Transverse colon (tissue), 4 donors: Measurements from ENCODE around the gene PHAF1. TPM values are rescaled to one million over a fixed set of nuclear protein-coding genes. Genes with fewer than 3 reads are reported as not detected.
"Not testable (repeated sequence)": the region's sequence is repeated elsewhere in the genome, so short reads cannot be mapped to it uniquely, and the experiment has no call there.

Experiments used
- DNase-seq: peaks from one replicate; pipeline ENCODE4 v3.0.0-alpha.2; 2019
- H3K27ac ChIP-seq, 4 donors: fragments of 200-600 bp; sonication (generic); 2 replicates each; pipeline ENCODE4 v1.5.1; 2016 to 2018; ENCODE audit warnings: inconsistent platforms in 4 of 4
- H3K27me3 ChIP-seq: fragments of 200-600 bp; sonication (generic); 2 replicates; pipeline ENCODE4 v1.5.1; 2017; ENCODE audit warnings: inconsistent platforms
- H3K36me3 ChIP-seq, 4 donors: fragments of 200-600 bp; sonication (generic); 2 replicates each; pipeline ENCODE4 v1.5.1; 2017 to 2019; ENCODE audit warnings: inconsistent platforms in 4 of 4
- H3K4me1 ChIP-seq, 4 donors: fragments of 200-600 bp; sonication (generic); 2 replicates each; pipeline ENCODE4 v1.5.1; 2017 to 2020; ENCODE audit warnings: inconsistent platforms in 4 of 4
- H3K4me3 ChIP-seq, 4 donors: fragments of 200-600 bp; sonication (generic); 1 replicate in 1 of 4; 2 replicates in 3 of 4; pipeline versions ENCODE4 v1.5.1 to v1.6.1; 2017 to 2019; ENCODE audit warnings: inconsistent platforms in 4 of 4
- H3K9me3 ChIP-seq, 2 donors: fragments of 200-600 bp; sonication (generic); 2 replicates each; pipeline ENCODE4 v1.5.1; 2017 to 2019; ENCODE audit warnings: inconsistent platforms in 2 of 2
- EP300 ChIP-seq: sonication (generic); formaldehyde crosslinking; IDR thresholded peaks from one replicate; pipeline ENCODE4 v1.6.1; 2017; ENCODE audit warnings: antibody characterized with exemption, low read depth
- POLR2A ChIP-seq: fragments of 450-650 bp; IDR thresholded peaks from one replicate; pipeline ENCODE4 v1.6.1; 2016; ENCODE audit warnings: antibody characterized with exemption, mild to moderate bottlenecking, moderate library complexity
- POLR2AphosphoS5 ChIP-seq, 3 donors: sonication (generic); formaldehyde crosslinking; IDR thresholded peaks; one replicate each; pipeline ENCODE4 v1.6.1; 2016; ENCODE audit warnings: antibody characterized with exemption in 3 of 3
- WGBS, 2 donors: methylation state at CpG; one replicate each; pipeline ENCODE4 v1.1.5; 2018; ENCODE audit warnings: low coverage in 1 of 2; 5-methylcytosine and 5-hydroxymethylcytosine counted together
- in situ Hi-C, 4 donors: fragments of 200-750 bp; cut with MboI; loops; one replicate each; pipeline versions ENCODE4 v1.15.0 to v1.15.1; 2017; ENCODE audit warnings: low sequenced_read_pairs in 3 of 4, low pct_ligation_motif_present in 1 of 4, low pct_unique_long_range_greater_than_20kb in 1 of 4
- intact Hi-C: fragments of 100-400 bp; cut with DNase I; formaldehyde crosslinking; loops from one replicate; pipeline ENCODE4 v1.15.1; 2023; ENCODE audit warnings: low total_unique reads
- total RNA-seq, 4 donors: library from RNA; depleted of rRNA; stranded (reverse); fragments of >200 nt; gene quantifications; one replicate each; pipeline ENCODE4 v1.1.0, GENCODE V29; 2016
- TF ChIP-seq, protein P1 (sequence below), 5 experiments: fragments of 200-600 bp in 3 of 5; fragments of 450-650 bp in 2 of 5; sonication (generic) in 3 of 5; IDR thresholded peaks; 1 replicate in 2 of 5; 2 replicates in 3 of 5; pipeline ENCODE4 v1.5.1; 2016 to 2017; ENCODE audit warnings: antibody characterized with exemption in 5 of 5, inconsistent platforms in 3 of 5, mild to moderate bottlenecking in 2 of 5, moderate library complexity in 1 of 5

Gene PHAF1
- total RNA-seq, 4 donors from 2014 or later: 13.3 to 23.8 (median 17.7) TPM

DNA sequence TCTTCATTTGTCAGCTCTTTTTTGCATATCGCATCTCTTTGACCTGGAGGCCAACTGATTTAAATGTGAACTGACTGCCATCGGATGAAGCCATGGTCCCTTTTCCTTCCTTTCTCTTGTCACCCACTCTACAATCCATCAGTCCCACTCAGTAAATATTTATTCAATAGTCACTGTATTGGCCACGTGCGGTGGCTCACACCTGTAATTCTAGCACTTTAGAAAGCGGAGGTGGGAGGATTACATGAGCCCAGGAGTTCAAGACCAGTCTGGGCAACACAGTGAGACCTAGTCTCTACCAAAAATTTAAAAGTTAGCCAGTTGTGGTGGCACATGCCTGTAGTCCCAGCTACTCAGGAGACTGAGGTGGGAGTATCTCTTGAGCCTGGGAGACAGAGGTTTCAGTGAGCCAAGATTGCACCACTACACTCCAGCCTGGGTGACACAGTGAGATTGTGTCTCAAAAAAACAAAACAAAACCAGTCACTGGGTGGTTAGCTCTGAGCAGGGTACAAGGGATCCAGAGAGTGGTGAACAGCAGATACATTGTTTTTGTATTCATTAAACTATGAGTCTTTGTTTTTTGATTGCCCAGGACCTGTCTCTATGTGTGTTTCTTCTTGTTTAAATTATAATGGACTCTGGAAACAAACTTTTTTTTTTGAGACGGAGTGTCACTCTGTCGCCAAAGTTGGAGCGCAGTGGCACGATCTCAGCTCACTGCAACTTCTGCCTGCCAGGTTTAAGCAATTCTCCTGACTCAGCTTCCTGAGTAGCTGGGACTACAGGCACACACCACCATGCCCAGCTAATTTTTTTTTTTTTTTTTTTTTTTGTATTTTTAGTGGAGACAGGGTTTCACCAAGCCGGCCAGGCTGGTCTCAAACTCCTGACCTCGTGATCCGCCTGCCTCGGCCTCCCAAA, 6.9 kb downstream of the PHAF1 start:
- WGBS, 2 donors: 72 to 88% methylated on average over 7 to 13 of the region's 13 CpGs
- Histone ChIP-seq H3K9me3 (no peaks in the 10 kb centered on the region), H3K27me3 (no peaks in the 10 kb centered on the region), H3K4me1 (peaks cover 0 to 20% (median 0%) of the 10 kb centered on the region in 4 donors), H3K27ac (no peak overlapping the region), H3K36me3 (peaks cover 0 to 14% (median 6%) of the 10 kb centered on the region in 4 donors), H3K4me3 (no peak overlapping the region)
- TF ChIP-seq POLR2AphosphoS5 (IDR thresholded peaks at IDR 0.05): no peak
- TF ChIP-seq EP300: no peak
- TF ChIP-seq POLR2A: no peak
- TF ChIP-seq, protein P1, sequence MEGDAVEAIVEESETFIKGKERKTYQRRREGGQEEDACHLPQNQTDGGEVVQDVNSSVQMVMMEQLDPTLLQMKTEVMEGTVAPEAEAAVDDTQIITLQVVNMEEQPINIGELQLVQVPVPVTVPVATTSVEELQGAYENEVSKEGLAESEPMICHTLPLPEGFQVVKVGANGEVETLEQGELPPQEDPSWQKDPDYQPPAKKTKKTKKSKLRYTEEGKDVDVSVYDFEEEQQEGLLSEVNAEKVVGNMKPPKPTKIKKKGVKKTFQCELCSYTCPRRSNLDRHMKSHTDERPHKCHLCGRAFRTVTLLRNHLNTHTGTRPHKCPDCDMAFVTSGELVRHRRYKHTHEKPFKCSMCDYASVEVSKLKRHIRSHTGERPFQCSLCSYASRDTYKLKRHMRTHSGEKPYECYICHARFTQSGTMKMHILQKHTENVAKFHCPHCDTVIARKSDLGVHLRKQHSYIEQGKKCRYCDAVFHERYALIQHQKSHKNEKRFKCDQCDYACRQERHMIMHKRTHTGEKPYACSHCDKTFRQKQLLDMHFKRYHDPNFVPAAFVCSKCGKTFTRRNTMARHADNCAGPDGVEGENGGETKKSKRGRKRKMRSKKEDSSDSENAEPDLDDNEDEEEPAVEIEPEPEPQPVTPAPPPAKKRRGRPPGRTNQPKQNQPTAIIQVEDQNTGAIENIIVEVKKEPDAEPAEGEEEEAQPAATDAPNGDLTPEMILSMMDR (IDR thresholded peaks at IDR 0.05): no peak
- intact Hi-C loops: no loop called here
- in situ Hi-C loops: no loop called here
- DNase-seq: no peak

DNA sequence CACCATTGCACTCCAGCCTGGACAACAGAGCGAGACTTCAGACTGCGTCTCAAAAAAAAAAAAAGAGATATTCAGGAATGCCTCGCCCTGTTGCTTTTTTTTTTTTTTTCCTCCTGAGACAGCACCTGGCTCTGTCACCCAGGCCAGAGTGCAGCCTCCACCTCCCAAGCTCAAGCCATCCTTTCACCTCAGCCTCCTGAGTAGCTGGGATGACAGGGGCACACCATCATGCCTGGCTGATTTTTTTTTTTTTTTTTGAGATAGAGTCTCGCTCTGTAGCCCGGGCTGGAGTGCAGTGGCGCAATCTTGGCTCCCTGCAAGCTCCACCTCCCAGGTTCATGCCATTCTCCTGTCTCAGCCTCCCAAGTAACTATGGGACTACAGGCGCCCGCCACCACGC, 8.0 kb downstream of the PHAF1 start:
- WGBS, 2 donors: 68 to 89% methylated on average over 5 to 9 of the region's 9 CpGs
- no peak for DNase-seq
- peaks cover 0 to 15% (median 0%) of the 10 kb centered on the region in 4 donors for H3K4me1 ChIP-seq

DNA sequence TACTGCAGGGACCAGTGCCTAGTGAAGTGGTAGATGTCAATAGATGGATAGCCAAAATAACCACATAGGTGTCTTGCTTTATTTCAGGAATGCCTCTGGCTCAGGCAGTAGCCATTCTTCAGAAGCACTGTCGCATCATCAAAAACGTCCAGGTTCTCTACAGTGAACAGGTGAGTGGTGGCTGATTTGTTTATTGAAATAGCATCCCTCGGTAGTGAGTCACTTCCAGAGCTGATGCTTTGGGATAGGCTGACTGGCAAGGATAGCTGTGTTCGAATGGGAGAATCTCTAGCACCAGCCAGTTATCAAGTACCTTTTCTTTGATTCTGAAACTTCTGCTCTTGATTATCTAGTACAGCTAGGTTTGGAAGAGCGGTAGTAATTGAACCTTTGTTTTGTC, 10.3 kb downstream of the PHAF1 start:
- H3K36me3 ChIP-seq: peaks cover 0 to 23% (median 11%) of the 10 kb centered on the region in 4 donors
- no peak for TF ChIP-seq POLR2A
- TF ChIP-seq, protein P1 (IDR thresholded peaks at IDR 0.05): no peak
- TF ChIP-seq EP300: no peak
- no peak for TF ChIP-seq POLR2AphosphoS5 (IDR thresholded peaks at IDR 0.05)
- H3K27ac ChIP-seq: no peak overlapping the region
- WGBS, 2 donors: 78 to 100% methylated on average over 1 to 5 of the region's 5 CpGs
- H3K4me1 ChIP-seq: no peaks in the 10 kb centered on the region
- in situ Hi-C loops (no loop called here), intact Hi-C loops (no loop called here)
- H3K9me3 ChIP-seq: no peaks in the 10 kb centered on the region
- no peak for DNase-seq
- H3K27me3 ChIP-seq: no peaks in the 10 kb centered on the region
- H3K4me3 ChIP-seq: no peak overlapping the region

More for the DNA sequence above, 8.0 kb downstream of the PHAF1 start:
- H3K4me3 ChIP-seq: no peak overlapping the region
- TF ChIP-seq EP300 (no peak), POLR2AphosphoS5 (IDR thresholded peaks at IDR 0.05) (no peak), POLR2A (no peak)
- TF ChIP-seq, protein P1 (IDR thresholded peaks at IDR 0.05): no peak
- H3K36me3 ChIP-seq: peaks cover 0 to 22% (median 10%) of the 10 kb centered on the region in 4 donors
- H3K27me3 ChIP-seq: no peaks in the 10 kb centered on the region
- H3K27ac ChIP-seq: no peak overlapping the region
- intact Hi-C loops (no loop called here), in situ Hi-C loops (no loop called here)
- no peaks in the 10 kb centered on the region for H3K9me3 ChIP-seq

DNA sequence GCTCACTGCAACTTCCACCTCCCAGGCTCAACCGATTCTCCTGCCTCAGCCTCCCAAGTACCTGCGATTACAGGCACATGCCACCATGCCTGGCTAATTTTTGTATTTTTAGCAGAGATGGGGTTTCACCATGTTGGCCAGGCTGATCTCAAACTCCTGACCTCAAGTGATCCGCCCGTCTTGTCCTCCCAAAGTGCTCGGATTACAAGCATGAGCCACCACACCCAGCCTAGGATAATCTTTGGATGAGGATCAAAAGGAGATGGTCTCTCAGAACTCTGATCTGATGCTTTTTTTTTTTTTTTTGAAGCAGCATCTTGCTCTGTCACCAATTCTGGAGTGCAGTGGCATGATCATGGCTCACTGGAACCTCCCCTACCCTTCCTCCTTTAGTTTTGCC, 13.1 kb downstream of the PHAF1 start:
- H3K36me3 ChIP-seq: peaks cover 0 to 31% (median 11%) of the 10 kb centered on the region in 4 donors
- DNase-seq, H3K27ac ChIP-seq, H3K4me3 ChIP-seq, H3K9me3 ChIP-seq, H3K4me1 ChIP-seq, H3K27me3 ChIP-seq, in situ Hi-C loops, intact Hi-C loops: not testable (repeated sequence)
- WGBS, 2 donors: 95 to 99% methylated on average over 3 to 5 of the region's 5 CpGs
